ENCODE data around the gene NAT14.
"Not testable (repeated sequence)": the region's sequence is repeated elsewhere in the genome, so short reads cannot be mapped to it uniquely, and the experiment has no call there.

Gene NAT14

DNA sequence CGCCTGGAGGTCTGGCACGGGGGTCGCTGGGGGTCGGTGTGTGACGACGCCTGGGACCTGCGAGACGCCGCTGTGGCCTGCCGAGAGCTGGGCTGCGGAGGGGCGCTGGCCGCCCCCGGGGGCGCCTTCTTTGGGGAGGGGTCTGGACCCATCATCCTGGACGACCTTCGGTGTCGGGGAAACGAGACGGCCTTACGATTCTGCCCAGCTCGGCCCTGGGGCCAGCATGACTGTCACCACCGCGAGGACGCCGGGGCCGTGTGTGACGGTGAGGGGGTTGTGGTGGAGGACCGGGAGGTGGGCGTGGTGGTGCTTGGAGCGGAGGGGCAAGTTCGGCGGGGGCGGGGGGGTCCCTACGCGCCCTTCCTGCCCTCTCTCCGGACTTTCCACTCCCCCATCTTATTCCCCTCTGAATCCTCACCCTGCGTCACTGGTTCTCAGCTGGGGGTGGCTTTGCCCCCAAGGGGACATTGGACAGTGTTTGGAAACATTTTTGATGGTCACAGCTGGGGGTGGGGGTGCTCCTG is 8.7 kb downstream of the NAT14 start:
- Mint-ChIP-seq H3K9me3 (no peaks in the 10 kb centered on the region), H3K4me3 (no peak overlapping the region), H3K4me1 (peaks cover 1% of the 10 kb centered on the region), H3K27ac (no peak overlapping the region), H3K36me3 (ENCODE audit: low read depth) (no peaks in the 10 kb centered on the region), H3K27me3 (peaks cover 16% of the 10 kb centered on the region)
- DNase-seq = no peak
- ATAC-seq = no peak

GRCh38 chr19:55494172-55494761 is 9.3 kb downstream of the NAT14 start:
- no peak for DNase-seq
- Mint-ChIP-seq H3K36me3 (ENCODE audit: low read depth) (no peaks in the 10 kb centered on the region), H3K4me3 (peak overlapping the region; percentile 48), H3K4me1 (peaks cover 1% of the 10 kb centered on the region), H3K9me3 (no peaks in the 10 kb centered on the region), H3K27ac (peak overlapping the region; percentile 49), H3K27me3 (peaks cover 16% of the 10 kb centered on the region)
- ATAC-seq = peak; percentile 65

DNA sequence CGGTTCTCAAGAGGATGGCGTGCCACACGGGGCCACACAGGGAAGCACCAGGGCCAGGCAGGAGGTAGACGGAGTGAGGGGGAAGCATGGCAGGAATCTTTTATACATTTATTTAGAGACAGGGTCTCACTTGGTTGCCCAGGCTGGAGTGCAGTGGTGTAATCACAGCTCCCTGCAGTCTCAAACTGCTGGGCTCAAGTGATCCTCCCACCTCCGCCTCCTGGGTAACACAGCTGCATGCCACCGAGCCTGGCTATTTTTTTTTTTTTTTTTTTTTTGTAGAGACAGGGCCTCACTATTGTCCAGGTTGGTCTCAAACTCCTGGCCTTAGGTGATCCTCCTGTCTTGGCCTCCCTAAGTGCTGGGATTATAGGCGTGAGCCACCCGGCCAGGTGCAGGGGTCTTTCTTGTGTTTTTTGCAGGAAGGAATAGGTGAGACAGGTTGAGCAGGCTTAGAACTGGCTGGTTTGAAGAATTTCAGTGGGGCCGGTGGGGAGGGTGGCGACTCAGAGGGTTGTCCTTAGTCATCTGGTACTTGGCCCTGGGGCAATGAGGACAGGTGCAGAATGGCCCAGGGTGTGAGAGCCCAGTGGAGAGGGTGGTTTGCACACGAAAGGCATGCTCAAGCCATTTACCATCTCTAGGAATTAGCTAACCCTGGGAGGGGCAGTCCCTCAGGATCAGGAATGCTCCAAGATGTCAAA is 10.8 kb downstream of the NAT14 start:
- H3K4me1 Mint-ChIP-seq = peaks cover 1% of the 10 kb centered on the region
- no peaks in the 10 kb centered on the region for H3K9me3 Mint-ChIP-seq
- H3K27ac Mint-ChIP-seq = no peak overlapping the region
- H3K27me3 Mint-ChIP-seq = peaks cover 16% of the 10 kb centered on the region
- ATAC-seq (no peak), DNase-seq (no peak)
- H3K4me3 Mint-ChIP-seq = no peak overlapping the region
- no peaks in the 10 kb centered on the region for H3K36me3 Mint-ChIP-seq (ENCODE audit: low read depth)

DNA sequence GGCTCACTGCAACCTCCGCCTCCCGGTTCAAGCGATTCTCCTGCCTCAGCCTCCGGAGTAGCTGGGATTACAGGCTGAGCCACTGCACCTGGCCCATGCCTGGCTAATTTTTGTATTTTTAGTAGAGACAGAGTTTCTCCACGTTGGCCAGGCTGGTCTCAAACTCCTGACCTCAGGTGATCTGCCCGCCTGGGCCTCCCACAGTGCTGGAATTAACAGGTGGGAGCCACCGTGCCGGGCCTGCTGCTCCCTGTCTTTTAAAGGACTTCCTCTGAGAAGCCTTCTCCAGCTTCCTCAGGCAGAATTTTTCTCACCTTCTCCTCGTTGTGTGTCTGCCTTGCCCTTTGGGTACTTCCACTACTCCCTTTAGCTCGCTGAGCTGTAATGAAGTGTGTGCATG is 11.8 kb downstream of the NAT14 start:
- not testable (repeated sequence) for H3K27ac Mint-ChIP-seq; H3K4me3 Mint-ChIP-seq; DNase-seq; ATAC-seq; H3K9me3 Mint-ChIP-seq; H3K4me1 Mint-ChIP-seq; H3K36me3 Mint-ChIP-seq (ENCODE audit: low read depth)
- peaks cover 13% of the 10 kb centered on the region for H3K27me3 Mint-ChIP-seq

DNA sequence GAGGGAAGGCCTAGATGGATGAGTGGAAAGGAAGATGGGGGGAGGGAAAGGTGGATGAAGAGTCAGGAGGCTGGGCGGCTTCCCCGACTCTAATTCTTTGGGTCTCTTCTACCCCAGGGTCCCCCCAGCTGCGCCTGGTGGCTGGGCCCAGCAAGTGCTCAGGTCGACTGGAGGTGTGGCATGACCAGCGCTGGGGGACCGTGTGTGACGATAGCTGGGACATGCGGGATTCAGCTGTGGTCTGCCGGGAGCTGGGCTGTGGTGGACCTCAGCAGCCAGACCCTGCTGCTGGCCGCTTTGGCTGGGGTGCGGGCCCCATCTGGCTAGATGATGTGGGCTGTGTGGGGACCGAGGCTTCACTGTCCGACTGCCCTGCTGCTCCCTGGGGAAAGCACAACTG is 12.8 kb downstream of the NAT14 start:
- no peaks in the 10 kb centered on the region for H3K9me3 Mint-ChIP-seq
- ATAC-seq (no peak), DNase-seq (no peak)
- no peak overlapping the region for H3K27ac Mint-ChIP-seq
- H3K27me3 Mint-ChIP-seq = peaks cover 10% of the 10 kb centered on the region
- H3K4me1 Mint-ChIP-seq = peaks cover 8% of the 10 kb centered on the region
- no peaks in the 10 kb centered on the region for H3K36me3 Mint-ChIP-seq (ENCODE audit: low read depth)
- no peak overlapping the region for H3K4me3 Mint-ChIP-seq

DNA sequence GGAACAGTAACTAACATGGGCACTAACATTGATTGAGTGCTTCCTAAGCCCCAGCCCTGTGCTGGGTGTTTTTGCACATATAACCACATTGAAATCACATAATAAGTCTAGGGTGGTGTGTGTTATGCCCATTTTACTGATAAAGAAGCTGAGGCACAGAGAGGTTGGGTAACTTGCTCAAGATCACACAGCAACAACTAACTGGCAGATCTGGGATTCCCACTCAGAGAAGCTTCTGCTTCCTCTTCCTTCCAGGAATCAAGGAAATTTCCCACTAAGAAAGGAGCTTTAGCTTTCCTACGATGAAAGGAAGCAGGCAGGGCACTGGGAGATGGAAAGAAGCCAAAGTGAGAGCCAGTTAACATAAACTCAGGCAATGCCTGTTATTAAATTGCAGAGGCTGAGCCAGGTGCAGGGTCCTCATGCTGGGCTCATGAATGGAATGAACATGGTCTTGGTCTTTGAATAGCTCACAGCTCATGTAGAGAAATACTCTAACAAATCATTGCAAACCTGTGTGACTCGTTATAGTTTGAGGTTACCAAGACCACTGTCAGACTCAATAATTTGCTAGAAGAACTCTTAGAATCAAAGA is 13.4 kb downstream of the NAT14 start:
- ATAC-seq (no peak), DNase-seq (no peak)
- Mint-ChIP-seq H3K27ac (no peak overlapping the region), H3K36me3 (ENCODE audit: low read depth) (no peaks in the 10 kb centered on the region), H3K4me3 (no peak overlapping the region), H3K9me3 (no peaks in the 10 kb centered on the region), H3K4me1 (peaks cover 12% of the 10 kb centered on the region), H3K27me3 (peaks cover 6% of the 10 kb centered on the region)

DNA sequence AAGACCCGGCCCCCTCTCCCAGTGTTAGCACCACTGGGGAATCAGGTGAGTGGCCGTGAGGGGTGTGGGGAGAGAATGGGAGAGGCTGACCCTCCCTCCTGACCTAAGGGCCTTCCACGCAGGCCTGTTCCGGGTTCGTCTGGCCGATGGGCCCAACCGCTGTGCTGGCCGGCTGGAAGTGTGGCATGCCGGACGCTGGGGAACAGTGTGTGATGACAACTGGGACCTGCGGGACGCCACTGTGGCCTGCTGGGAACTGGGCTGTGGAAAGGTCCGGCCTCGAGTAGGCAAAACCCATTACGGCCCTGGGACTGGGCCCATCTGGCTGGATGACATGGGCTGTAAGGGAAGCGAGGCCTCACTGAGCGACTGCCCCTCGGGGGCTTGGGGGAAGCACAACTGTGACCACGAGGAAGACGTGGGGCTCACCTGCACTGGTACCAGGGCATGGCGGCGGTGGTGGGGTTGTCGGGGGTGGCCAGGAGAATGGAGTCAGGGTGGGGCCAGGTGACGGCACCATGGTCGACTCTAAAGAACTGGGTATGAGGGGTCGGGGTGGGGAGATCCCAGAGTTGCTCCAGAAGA is 15.5 kb downstream of the NAT14 start:
- H3K4me1 Mint-ChIP-seq = peaks cover 18% of the 10 kb centered on the region
- no peaks in the 10 kb centered on the region for H3K9me3 Mint-ChIP-seq
- H3K27ac Mint-ChIP-seq = no peak overlapping the region
- ATAC-seq (no peak), DNase-seq (no peak)
- H3K4me3 Mint-ChIP-seq = no peak overlapping the region
- H3K27me3 Mint-ChIP-seq = no peaks in the 10 kb centered on the region
- no peaks in the 10 kb centered on the region for H3K36me3 Mint-ChIP-seq (ENCODE audit: low read depth)

DNA sequence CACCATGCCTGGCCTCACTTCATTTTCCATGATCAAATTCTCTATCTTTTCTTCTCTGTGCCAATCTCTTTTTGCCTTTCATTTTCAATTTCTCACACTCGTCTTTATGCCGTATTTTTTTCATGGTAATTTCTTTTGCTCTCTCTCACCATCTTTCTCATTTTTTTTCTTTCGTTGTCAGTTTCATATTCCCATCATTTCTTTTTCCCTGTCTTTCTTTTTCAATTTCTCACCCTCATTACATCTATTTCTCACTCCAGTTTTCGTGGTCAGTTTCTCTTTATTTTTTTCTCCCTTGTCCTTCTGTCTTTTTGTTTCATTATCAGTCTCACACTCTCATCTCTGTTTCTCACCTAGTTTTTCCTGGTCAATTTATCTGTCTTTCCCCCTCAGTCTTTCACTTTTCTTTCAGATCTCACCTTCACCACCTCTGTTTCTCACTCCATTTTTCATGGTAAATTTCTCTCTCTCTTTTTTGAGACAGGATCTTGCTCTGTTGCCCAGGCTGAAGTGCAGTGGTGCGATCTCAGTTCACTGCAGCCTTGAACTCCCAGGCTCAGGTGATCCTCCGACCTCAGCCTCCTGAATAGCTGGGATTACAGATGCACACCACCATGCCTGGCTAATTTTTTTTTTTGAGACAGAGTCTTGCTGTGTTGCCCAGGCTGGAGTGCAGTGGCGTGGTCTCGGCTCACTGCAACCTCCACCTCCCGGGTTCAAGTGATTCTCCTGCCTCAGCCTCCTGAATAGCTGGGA is 17.4 kb downstream of the NAT14 start:
- Mint-ChIP-seq H3K4me1 (peaks cover 18% of the 10 kb centered on the region), H3K27me3 (peaks cover 2% of the 10 kb centered on the region), H3K9me3 (no peaks in the 10 kb centered on the region), H3K27ac (no peak overlapping the region), H3K4me3 (no peak overlapping the region), H3K36me3 (ENCODE audit: low read depth) (no peaks in the 10 kb centered on the region)
- no peak for ATAC-seq
- no peak for DNase-seq

GRCh38 chr19:55503157-55503501 is 18.1 kb downstream of the NAT14 start:
- peak overlapping the region; percentile 77 for H3K27ac Mint-ChIP-seq
- H3K36me3 Mint-ChIP-seq (ENCODE audit: low read depth) = no peaks in the 10 kb centered on the region
- ATAC-seq = no peak
- no peak for DNase-seq
- H3K9me3 Mint-ChIP-seq = no peaks in the 10 kb centered on the region
- H3K4me1 Mint-ChIP-seq = peaks cover 18% of the 10 kb centered on the region
- H3K4me3 Mint-ChIP-seq = peak overlapping the region; percentile 67
- H3K27me3 Mint-ChIP-seq = peaks cover 8% of the 10 kb centered on the region

DNA sequence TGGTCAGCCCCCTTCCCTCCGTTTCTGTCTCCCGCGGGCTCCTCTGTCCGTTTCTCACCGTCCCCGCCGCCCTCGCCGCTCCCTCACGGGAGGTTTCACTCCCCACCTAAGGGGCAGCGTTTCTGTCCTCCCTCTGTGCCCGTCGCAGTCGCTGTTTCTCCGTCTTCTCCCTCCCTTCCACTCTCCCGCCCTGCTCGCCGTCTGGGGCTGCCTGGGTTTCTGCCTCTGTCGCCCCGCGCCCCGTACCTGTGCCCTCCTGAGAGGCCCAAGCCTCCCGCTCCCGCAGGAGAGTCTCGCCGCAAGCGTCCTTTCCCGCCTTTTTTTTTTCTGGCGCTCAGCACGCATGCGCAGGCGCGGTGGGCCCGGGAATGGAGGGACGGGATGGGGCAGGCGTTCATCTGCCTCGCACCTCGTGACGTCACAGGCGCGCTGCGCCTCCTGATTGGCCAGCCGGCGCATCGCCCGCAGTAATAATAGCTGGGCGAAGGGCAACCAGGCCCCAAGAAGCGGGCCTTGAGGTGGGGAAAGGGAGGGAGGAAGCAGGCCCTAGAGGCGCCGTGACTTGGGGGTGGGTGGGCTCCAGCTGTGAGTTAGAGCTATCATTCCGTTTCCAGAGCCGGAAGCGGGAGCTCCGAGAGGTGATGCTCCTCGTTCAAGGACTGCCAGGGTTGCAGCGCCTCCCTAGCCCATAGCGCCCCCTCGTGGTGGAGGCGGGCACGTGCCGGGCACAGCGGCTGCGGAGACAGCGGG is 18.7 kb downstream of the NAT14 start:
- peak overlapping the region; percentile 77 for H3K27ac Mint-ChIP-seq
- H3K4me3 Mint-ChIP-seq = peak overlapping the region; percentile 67
- DNase-seq = peak; percentile 96
- no peaks in the 10 kb centered on the region for H3K36me3 Mint-ChIP-seq (ENCODE audit: low read depth)
- H3K27me3 Mint-ChIP-seq = peaks cover 8% of the 10 kb centered on the region
- H3K9me3 Mint-ChIP-seq = no peaks in the 10 kb centered on the region
- ATAC-seq = peak; percentile 88
- H3K4me1 Mint-ChIP-seq = peaks cover 18% of the 10 kb centered on the region

DNA sequence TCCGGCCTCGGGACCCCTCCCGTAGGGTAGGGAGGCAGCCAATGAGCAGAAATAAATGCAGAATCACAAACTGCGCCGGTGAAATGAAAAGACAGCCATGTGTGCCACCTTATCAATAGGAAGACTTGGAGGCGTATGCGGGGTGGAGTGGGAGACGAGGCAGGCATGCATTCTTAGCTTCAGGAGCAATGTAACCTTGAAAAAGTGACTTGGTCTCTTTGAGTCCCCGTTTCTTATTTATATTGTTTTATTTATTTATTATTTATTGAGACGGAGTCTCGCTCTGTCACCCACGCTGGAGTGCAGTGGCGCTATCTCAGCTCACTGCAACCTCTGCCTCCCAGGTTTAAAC is 19.2 kb downstream of the NAT14 start:
- peaks cover 18% of the 10 kb centered on the region for H3K4me1 Mint-ChIP-seq
- H3K4me3 Mint-ChIP-seq = no peak overlapping the region
- no peak for ATAC-seq
- H3K9me3 Mint-ChIP-seq = no peaks in the 10 kb centered on the region
- DNase-seq = no peak
- no peak overlapping the region for H3K27ac Mint-ChIP-seq
- no peaks in the 10 kb centered on the region for H3K36me3 Mint-ChIP-seq (ENCODE audit: low read depth)
- peaks cover 8% of the 10 kb centered on the region for H3K27me3 Mint-ChIP-seq

GRCh38 chr19:55504981-55505380 is 20.0 kb downstream of the NAT14 start:
- no peak for DNase-seq
- Mint-ChIP-seq H3K9me3 (no peaks in the 10 kb centered on the region), H3K27me3 (peaks cover 8% of the 10 kb centered on the region), H3K27ac (no peak overlapping the region), H3K36me3 (ENCODE audit: low read depth) (no peaks in the 10 kb centered on the region), H3K4me3 (no peak overlapping the region), H3K4me1 (peaks cover 18% of the 10 kb centered on the region)
- no peak for ATAC-seq

DNA sequence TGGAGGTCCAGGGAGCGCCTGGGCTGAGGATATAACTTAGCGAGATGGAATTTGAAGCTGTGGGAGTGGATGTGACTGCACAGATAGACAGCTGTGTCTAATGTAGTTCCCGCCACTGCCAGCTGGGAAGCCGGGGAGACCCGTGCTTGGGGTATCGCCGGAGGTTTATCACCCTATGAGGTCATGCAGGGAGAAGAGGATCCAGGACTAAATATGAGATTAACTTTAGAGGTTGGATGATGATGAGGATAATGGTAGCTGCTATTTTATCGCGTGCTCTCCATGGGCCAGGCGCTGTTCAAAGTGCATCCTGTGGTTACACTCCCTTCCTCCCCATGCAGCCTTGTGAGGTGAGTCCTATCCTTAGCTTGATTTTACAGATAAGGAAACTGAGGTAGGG is 23.1 kb downstream of the NAT14 start:
- Mint-ChIP-seq H3K27me3 (peaks cover 11% of the 10 kb centered on the region), H3K4me1 (peaks cover 10% of the 10 kb centered on the region), H3K36me3 (ENCODE audit: low read depth) (no peaks in the 10 kb centered on the region), H3K9me3 (no peaks in the 10 kb centered on the region), H3K27ac (no peak overlapping the region), H3K4me3 (no peak overlapping the region)
- no peak for ATAC-seq
- no peak for DNase-seq
